NCI-H1436 treated with DMSO at 0.1 percent for 48 hours (cell line): ENCODE data around the gene KBTBD8.

ENCODE experiments used
- DNase-seq: peaks from one replicate; lab custom pipeline; 2025; lab: John Stamatoyannopoulos, UW

Gene KBTBD8

GRCh38 chr3:66998904-66999235 lies 763 bp downstream of the KBTBD8 start:
- no peak for DNase-seq

GRCh38 chr3:67000009-67000408 lies 1.9 kb downstream of the KBTBD8 start:
- DNase-seq = no peak

GRCh38 chr3:67001086-67001861 lies 3.2 kb downstream of the KBTBD8 start:
- DNase-seq = no peak

- DNase-seq = no peak
Observed at GRCh38 chr3:67005974-67006373, 7.9 kb downstream of the KBTBD8 start.

- DNase-seq = no peak
Observed at GRCh38 chr3:67006460-67006859, 8.4 kb downstream of the KBTBD8 start.

GRCh38 chr3:67008388-67008787 lies 10.3 kb downstream of the KBTBD8 start:
- no peak for DNase-seq

- DNase-seq = no peak
Observed at GRCh38 chr3:67009716-67010115, 11.6 kb downstream of the KBTBD8 start.

- no peak for DNase-seq
Observed at GRCh38 chr3:67011414-67012131, 13.5 kb downstream of the KBTBD8 start.

GRCh38 chr3:67012564-67012963 lies 14.5 kb downstream of the KBTBD8 start:
- no peak for DNase-seq

GRCh38 chr3:67015702-67016484 lies 17.8 kb downstream of the KBTBD8 start:
- no peak for DNase-seq

GRCh38 chr3:67016522-67017080 lies 18.5 kb downstream of the KBTBD8 start:
- DNase-seq = no peak

GRCh38 chr3:67017211-67017610 lies 19.1 kb downstream of the KBTBD8 start:
- no peak for DNase-seq

GRCh38 chr3:67018105-67018788 lies 20.1 kb downstream of the KBTBD8 start:
- no peak for DNase-seq

GRCh38 chr3:67018789-67019526 lies 20.9 kb downstream of the KBTBD8 start:
- DNase-seq = no peak

GRCh38 chr3:67028001-67028784 lies 30.1 kb downstream of the KBTBD8 start:
- DNase-seq = no peak

- no peak for DNase-seq
Observed at GRCh38 chr3:67030785-67031740, 33.0 kb downstream of the KBTBD8 start.

GRCh38 chr3:67031986-67032385 lies 33.9 kb downstream of the KBTBD8 start:
- peak; percentile 7 for DNase-seq

- no peak for DNase-seq
Observed at GRCh38 chr3:67033079-67033478, 35.0 kb downstream of the KBTBD8 start.

- DNase-seq = no peak
Observed at GRCh38 chr3:67034371-67034770, 36.3 kb downstream of the KBTBD8 start.
